Trophoblast cell (in vitro differentiated cells and primary cell): Measurements from ENCODE around the gene GCC1.
A peak's percentile ranks its signal among the peaks of the same experiment; 100 is the strongest.
"Not testable (repeated sequence)": the region's sequence is repeated elsewhere in the genome, so short reads cannot be mapped to it uniquely, and the experiment has no call there.

ENCODE experiments used
- DNase-seq, 2 donors: peaks; one replicate each; pipeline ENCODE4 v3.0.0-alpha.2; 2016
- H2AFZ ChIP-seq: 2 replicates; pipeline ENCODE4 v1.6.1; 2013; ENCODE audit warnings: low read length, moderate library complexity, mild to moderate bottlenecking; ENCODE audit not compliant: insufficient read depth, poor library complexity
- H2AK5ac ChIP-seq: 2 replicates; pipeline ENCODE4 v1.6.1; 2013; ENCODE audit warnings: mild to moderate bottlenecking, low read length
- H2BK120ac ChIP-seq: 2 replicates; pipeline ENCODE4 v1.6.1; 2013; ENCODE audit warnings: low read length, mild to moderate bottlenecking, moderate library complexity; ENCODE audit not compliant: insufficient read depth, poor library complexity
- H2BK12ac ChIP-seq: 2 replicates; pipeline ENCODE4 v1.6.1; 2013; ENCODE audit warnings: mild to moderate bottlenecking, low read length, moderate library complexity
- H2BK5ac ChIP-seq: 2 replicates; pipeline ENCODE4 v1.6.1; 2013; ENCODE audit warnings: low read length, low read depth, moderate library complexity, mild to moderate bottlenecking; ENCODE audit not compliant: poor library complexity
- H3K14ac ChIP-seq: 2 replicates; pipeline ENCODE4 v1.6.1; 2013; ENCODE audit warnings: mild to moderate bottlenecking, low read length
- H3K18ac ChIP-seq: 2 replicates; pipeline ENCODE4 v1.6.1; 2013; ENCODE audit warnings: mild to moderate bottlenecking, low read length
- H3K23ac ChIP-seq: 2 replicates; pipeline ENCODE4 v1.6.1; 2013; ENCODE audit warnings: low read length
- H3K27ac ChIP-seq: 2 replicates; pipeline ENCODE4 v1.5.1; 2013; ENCODE audit warnings: low read depth, mild to moderate bottlenecking, inconsistent platforms, low read length, moderate library complexity
- H3K27me3 ChIP-seq: 2 replicates; pipeline ENCODE4 v1.6.1; 2013; ENCODE audit warnings: inconsistent platforms, mild to moderate bottlenecking, low read length, moderate library complexity; ENCODE audit not compliant: insufficient read depth
- H3K36me3 ChIP-seq, 2 experiments: 1 replicate in 1 of 2; 2 replicates in 1 of 2; pipeline ENCODE4 v1.6.1; 2013; ENCODE audit warnings: low read length in 2 of 2, mild to moderate bottlenecking in 2 of 2, moderate library complexity in 1 of 2; ENCODE audit not compliant: insufficient read depth in 2 of 2, control insufficient read depth in 1 of 2
- H3K4ac ChIP-seq: 2 replicates; pipeline ENCODE4 v1.6.1; 2013; ENCODE audit warnings: low read depth, mild to moderate bottlenecking, low read length, moderate library complexity
- H3K4me1 ChIP-seq, 2 experiments: 1 replicate in 1 of 2; 2 replicates in 1 of 2; pipeline ENCODE4 v1.6.1; 2013; ENCODE audit warnings: low read length in 2 of 2, mild to moderate bottlenecking in 2 of 2, moderate library complexity in 1 of 2; ENCODE audit not compliant: insufficient read depth in 2 of 2, control insufficient read depth in 1 of 2
- H3K4me2 ChIP-seq: 2 replicates; pipeline ENCODE4 v1.6.1; 2013; ENCODE audit warnings: inconsistent platforms, mild to moderate bottlenecking, low read length, moderate library complexity
- H3K4me3 ChIP-seq: 2 replicates; pipeline ENCODE4 v1.5.1; 2013; ENCODE audit warnings: mild to moderate bottlenecking, low read depth, low read length, inconsistent platforms
- H3K79me1 ChIP-seq: one replicate; pipeline ENCODE4 v1.6.1; 2013; ENCODE audit warnings: low read length
- H3K79me2 ChIP-seq: 2 replicates; pipeline ENCODE4 v1.6.1; 2013; ENCODE audit warnings: low read length, mild to moderate bottlenecking; ENCODE audit not compliant: control insufficient read depth, insufficient read depth, poor library complexity
- H3K9ac ChIP-seq: 2 replicates; pipeline ENCODE4 v1.6.1; 2013; ENCODE audit warnings: mild to moderate bottlenecking, low read length
- H3K9me3 ChIP-seq: 2 replicates; pipeline ENCODE4 v1.6.1; 2013; ENCODE audit warnings: low read depth, mild to moderate bottlenecking, control low read depth, inconsistent platforms, low read length; ENCODE audit not compliant: insufficient read depth
- H4K12ac ChIP-seq: 2 replicates; pipeline ENCODE4 v1.6.1; 2013; ENCODE audit warnings: low read depth, mild to moderate bottlenecking, low read length, moderate library complexity
- H4K8ac ChIP-seq: 2 replicates; pipeline ENCODE4 v1.6.1; 2013; ENCODE audit warnings: low read depth, mild to moderate bottlenecking, low read length, moderate library complexity
- H4K91ac ChIP-seq: one replicate; pipeline ENCODE4 v1.6.1; 2013; ENCODE audit warnings: low read depth, mild to moderate bottlenecking, low read length, moderate library complexity
- WGBS: extraction: QIAGEN DNeasy Blood & Tissue Kit; methylation state at CpG from one replicate; pipeline ENCODE4 v1.1.7; 2013; ENCODE audit warnings: missing lambda C conversion rate; ENCODE audit not compliant: insufficient read length, insufficient coverage; ENCODE audit errors: extremely low coverage; 5-methylcytosine and 5-hydroxymethylcytosine counted together

Gene GCC1

DNA sequence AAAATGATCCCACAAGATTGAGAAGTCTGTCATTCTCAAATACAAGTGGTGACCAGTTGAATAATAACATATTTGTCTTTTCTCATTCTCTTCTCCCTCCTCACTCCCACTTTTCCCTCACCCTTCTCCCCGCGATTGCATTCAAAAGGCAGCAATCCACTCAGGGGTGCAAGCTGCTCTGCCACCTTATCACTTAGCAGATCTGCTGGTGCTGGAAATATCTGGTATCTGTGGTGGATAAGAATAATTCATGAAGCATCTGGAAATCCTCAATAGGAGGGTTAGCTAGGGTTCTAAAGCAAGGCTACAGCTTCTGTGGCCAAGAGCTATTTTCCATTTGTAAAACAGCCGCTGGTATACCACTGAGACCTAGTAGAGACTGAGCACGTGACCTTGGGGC, 43.8 kb downstream of the GCC1 start:
- H2BK120ac ChIP-seq = no peak overlapping the region
- no peak overlapping the region for H3K27ac ChIP-seq
- no peak overlapping the region for H2AFZ ChIP-seq
- no peak overlapping the region for H2AK5ac ChIP-seq
- no peaks in the 10 kb centered on the region for H3K36me3 ChIP-seq
- H3K4ac ChIP-seq = no peak overlapping the region
- H3K9ac ChIP-seq = no peak overlapping the region
- H3K4me3 ChIP-seq = no peak overlapping the region
- H4K91ac ChIP-seq = no peak overlapping the region
- no peaks in the 10 kb centered on the region for H3K4me1 ChIP-seq
- H3K9me3 ChIP-seq = peaks cover 10% of the 10 kb centered on the region
- H4K12ac ChIP-seq = no peak overlapping the region
- no peaks in the 10 kb centered on the region for H3K79me1 ChIP-seq
- no peaks in the 10 kb centered on the region for H3K27me3 ChIP-seq
- no peak overlapping the region for H3K14ac ChIP-seq
- no peak overlapping the region for H3K23ac ChIP-seq
- H2BK12ac ChIP-seq = no peak overlapping the region
- H3K79me2 ChIP-seq = no peaks in the 10 kb centered on the region
- H4K8ac ChIP-seq = no peak overlapping the region
- H3K18ac ChIP-seq = no peak overlapping the region
- H3K4me2 ChIP-seq = no peak overlapping the region
- DNase-seq = no peak
- no CpG with 5 or more reads among the region's 4 CpGs for WGBS
- no peak overlapping the region for H2BK5ac ChIP-seq

DNA sequence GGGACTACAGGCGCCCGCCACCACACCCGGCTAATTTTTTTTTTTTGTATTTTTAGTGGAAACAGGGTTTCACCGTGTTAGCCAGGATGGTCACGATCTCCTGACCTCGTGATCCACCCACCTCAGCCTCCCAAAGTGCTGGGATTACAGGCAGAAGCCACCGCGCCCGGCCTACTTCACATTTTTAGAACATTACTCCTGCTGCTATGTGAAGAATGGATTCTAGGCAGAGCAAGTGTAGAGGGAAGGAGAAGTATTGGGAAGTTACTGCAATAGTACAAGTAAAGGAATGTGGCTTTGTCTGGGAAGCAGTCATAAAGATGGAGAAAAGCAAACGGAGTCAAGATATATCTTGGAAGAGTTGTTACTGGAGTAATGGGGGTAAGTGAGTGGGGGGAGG, 44.9 kb downstream of the GCC1 start:
- peak; percentile 58 to 77 for DNase-seq
- H3K4me1 ChIP-seq, H4K8ac ChIP-seq, H3K79me2 ChIP-seq, H3K23ac ChIP-seq, H3K9me3 ChIP-seq, H3K27ac ChIP-seq, H3K36me3 ChIP-seq, H3K18ac ChIP-seq, H3K79me1 ChIP-seq, H2BK5ac ChIP-seq, H2BK120ac ChIP-seq, H3K9ac ChIP-seq, H3K4ac ChIP-seq, H4K12ac ChIP-seq, H3K27me3 ChIP-seq, H3K14ac ChIP-seq, H2AFZ ChIP-seq, H3K4me3 ChIP-seq, H2AK5ac ChIP-seq, H3K4me2 ChIP-seq, H4K91ac ChIP-seq, H2BK12ac ChIP-seq: not testable (repeated sequence)
- WGBS = no CpG with 5 or more reads among the region's 10 CpGs

DNA sequence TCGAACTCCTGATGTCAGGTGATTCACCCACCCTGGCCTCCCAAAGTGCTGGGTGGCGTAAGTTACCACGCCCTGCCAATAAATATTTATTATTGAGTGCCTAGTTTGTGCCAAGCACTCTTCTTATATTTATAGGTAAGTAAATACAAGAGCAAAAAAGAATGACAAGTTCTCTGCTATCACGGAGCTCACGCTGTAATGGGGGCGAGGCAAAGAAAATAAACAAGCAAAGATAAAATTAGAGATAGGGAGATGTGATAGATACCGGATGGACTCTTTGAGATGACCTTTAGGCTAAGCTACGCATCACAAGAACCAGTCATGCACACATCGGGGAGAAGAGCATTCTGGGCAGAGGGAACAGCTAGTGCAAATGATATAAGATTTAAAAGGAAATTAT, 46.3 kb downstream of the GCC1 start:
- Histone ChIP-seq H3K14ac (no peak overlapping the region), H4K91ac (no peak overlapping the region), H3K4me3 (no peak overlapping the region), H2AFZ (no peak overlapping the region), H3K79me2 (no peaks in the 10 kb centered on the region), H2AK5ac (no peak overlapping the region), H3K27ac (no peak overlapping the region), H4K12ac (no peak overlapping the region), H3K4me2 (no peak overlapping the region), H3K79me1 (no peaks in the 10 kb centered on the region), H4K8ac (no peak overlapping the region), H2BK120ac (no peak overlapping the region), H3K9me3 (no peaks in the 10 kb centered on the region), H2BK5ac (no peak overlapping the region), H3K36me3 (no peaks in the 10 kb centered on the region), H2BK12ac (no peak overlapping the region), H3K4me1 (no peaks in the 10 kb centered on the region), H3K4ac (no peak overlapping the region), H3K27me3 (no peaks in the 10 kb centered on the region), H3K9ac (peak overlapping the region; percentile 50), H3K23ac (no peak overlapping the region), H3K18ac (no peak overlapping the region)
- DNase-seq = no peak
- no CpG with 5 or more reads among the region's 9 CpGs for WGBS

DNA sequence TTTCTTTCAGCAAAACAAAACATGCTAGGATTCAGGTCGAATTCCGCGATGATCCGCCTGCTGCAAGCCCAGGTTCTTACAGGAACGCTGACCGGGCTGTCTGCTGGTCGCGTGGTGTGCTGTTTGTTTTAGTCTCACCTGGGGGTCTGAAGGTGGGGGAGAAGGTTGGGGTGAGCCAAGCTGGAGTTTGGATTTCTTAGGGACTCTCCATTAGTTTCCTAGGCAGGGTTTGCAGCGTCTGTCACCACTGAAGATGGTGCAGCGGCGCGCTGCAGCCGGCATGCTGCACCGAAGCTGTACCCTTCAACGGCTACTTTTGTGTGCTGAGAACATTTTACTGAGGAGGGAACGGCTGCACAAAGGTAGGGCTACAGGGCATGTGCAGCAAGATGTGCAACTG, 48.7 kb downstream of the GCC1 start:
- no peaks in the 10 kb centered on the region for H3K36me3 ChIP-seq
- H2BK5ac ChIP-seq = no peak overlapping the region
- peak in 1 of 2 donors; percentile 31 for DNase-seq
- H3K14ac ChIP-seq = no peak overlapping the region
- H3K9ac ChIP-seq = no peak overlapping the region
- H3K4ac ChIP-seq = no peak overlapping the region
- H3K4me2 ChIP-seq = no peak overlapping the region
- no peaks in the 10 kb centered on the region for H3K79me1 ChIP-seq
- no peak overlapping the region for H3K27ac ChIP-seq
- no peak overlapping the region for H3K4me3 ChIP-seq
- no peak overlapping the region for H3K18ac ChIP-seq
- no peak overlapping the region for H2AFZ ChIP-seq
- H4K8ac ChIP-seq = no peak overlapping the region
- no peak overlapping the region for H2BK120ac ChIP-seq
- no peaks in the 10 kb centered on the region for H3K9me3 ChIP-seq
- WGBS = no CpG with 5 or more reads among the region's 16 CpGs
- no peak overlapping the region for H2AK5ac ChIP-seq
- H2BK12ac ChIP-seq = no peak overlapping the region
- H3K27me3 ChIP-seq = no peaks in the 10 kb centered on the region
- H4K12ac ChIP-seq = no peak overlapping the region
- H3K23ac ChIP-seq = no peak overlapping the region
- H3K79me2 ChIP-seq = no peaks in the 10 kb centered on the region
- H3K4me1 ChIP-seq = no peaks in the 10 kb centered on the region
- no peak overlapping the region for H4K91ac ChIP-seq

DNA sequence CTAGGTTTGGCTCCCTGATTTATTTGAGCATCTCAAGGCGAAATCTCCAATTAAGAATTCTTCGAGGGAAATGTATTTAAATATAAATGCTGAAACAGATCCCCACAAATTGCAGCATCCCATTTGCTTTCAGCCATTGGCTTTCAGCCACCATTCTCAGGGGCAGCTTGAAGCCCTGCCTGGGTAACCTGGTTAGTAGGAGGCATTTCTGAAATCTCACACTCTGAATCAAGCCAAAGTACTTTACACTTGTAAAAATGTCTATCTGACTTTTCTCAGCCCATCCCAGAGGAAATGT, 49.1 kb downstream of the GCC1 start:
- Histone ChIP-seq H3K36me3 (no peaks in the 10 kb centered on the region), H3K79me1 (no peaks in the 10 kb centered on the region), H3K4me2 (no peak overlapping the region), H3K27ac (no peak overlapping the region), H3K4me3 (no peak overlapping the region), H3K27me3 (no peaks in the 10 kb centered on the region), H3K4ac (no peak overlapping the region), H3K79me2 (no peaks in the 10 kb centered on the region), H3K9me3 (no peaks in the 10 kb centered on the region), H3K18ac (no peak overlapping the region), H2AK5ac (no peak overlapping the region), H3K4me1 (no peaks in the 10 kb centered on the region), H2AFZ (no peak overlapping the region), H3K9ac (no peak overlapping the region), H2BK120ac (no peak overlapping the region), H3K23ac (no peak overlapping the region), H4K12ac (no peak overlapping the region), H4K91ac (no peak overlapping the region), H2BK5ac (no peak overlapping the region), H3K14ac (no peak overlapping the region), H4K8ac (no peak overlapping the region), H2BK12ac (no peak overlapping the region)
- DNase-seq = no peak
- no CpG with 5 or more reads among the region's 2 CpGs for WGBS
